ENCODE measurements around the gene FAM185A. TPM values are rescaled to one million over a fixed set of nuclear protein-coding genes. Genes with fewer than 3 reads are reported as not detected.
"Not testable (repeated sequence)": the region's sequence is repeated elsewhere in the genome, so short reads cannot be mapped to it uniquely, and the experiment has no call there.

FAM185A gene
- total RNA-seq, 1 donor from 2014 or later: 16.3 TPM

DNA sequence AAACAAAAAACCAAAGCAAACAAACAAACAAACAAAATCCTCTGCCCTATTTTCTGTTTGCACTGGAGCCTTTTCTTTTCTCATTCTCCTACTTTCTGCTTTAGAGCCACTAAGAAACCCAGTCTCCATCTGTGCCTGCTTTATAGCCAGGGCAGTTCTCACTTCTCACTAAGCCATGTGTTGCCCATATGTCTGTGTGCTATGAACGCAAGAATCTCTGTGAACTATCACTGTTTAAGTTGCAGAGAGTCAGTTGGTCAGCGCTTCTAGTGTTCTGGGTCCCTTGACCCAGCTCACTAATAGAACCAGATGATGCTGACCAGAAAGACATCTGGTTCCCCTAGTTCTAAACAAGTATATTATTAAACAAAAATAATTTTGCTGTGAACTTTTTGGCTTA lies 81.4 kb downstream of the FAM185A start:
- DNase-seq: peak; percentile 42

DNA sequence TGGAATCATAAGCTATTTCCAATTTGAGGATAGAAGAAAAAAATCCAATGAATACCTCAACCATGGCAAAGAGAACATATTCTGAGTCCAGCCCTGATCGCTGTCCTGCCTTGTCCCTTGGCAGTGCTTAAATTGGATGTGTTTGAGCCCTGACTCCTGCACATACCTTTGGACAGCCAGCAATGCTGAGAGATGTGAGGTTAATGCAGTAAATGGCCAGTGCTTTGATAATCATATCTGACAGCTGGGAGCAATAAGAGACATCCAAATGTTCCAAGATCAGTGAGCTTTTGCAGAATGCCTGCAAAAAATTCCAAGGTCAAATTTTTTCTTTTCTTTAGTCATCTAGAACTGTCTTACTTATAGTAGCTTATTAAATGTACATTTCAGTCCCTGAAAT lies 83.9 kb downstream of the FAM185A start:
- DNase-seq: peak; percentile 16

DNA sequence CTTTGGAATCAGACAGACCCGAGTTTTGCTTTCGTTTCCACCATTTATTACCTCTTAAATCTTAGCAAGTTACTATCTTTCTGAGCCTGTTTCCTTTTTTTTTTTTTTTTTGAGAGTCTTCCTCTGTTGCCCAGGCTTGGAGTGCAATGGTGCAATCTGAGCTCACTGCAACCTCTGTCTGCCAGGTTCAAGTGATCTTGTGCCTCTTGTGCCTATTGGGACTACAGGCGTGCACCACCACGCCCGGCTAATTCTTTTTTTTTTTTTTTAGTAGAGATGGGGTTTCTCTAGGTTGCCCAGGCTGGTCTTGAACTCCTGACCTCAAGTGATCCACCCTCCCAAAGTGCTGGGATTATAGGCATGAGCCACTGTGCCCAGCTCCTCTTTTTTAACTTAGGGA lies 84.5 kb downstream of the FAM185A start:
- no peak for DNase-seq

DNA sequence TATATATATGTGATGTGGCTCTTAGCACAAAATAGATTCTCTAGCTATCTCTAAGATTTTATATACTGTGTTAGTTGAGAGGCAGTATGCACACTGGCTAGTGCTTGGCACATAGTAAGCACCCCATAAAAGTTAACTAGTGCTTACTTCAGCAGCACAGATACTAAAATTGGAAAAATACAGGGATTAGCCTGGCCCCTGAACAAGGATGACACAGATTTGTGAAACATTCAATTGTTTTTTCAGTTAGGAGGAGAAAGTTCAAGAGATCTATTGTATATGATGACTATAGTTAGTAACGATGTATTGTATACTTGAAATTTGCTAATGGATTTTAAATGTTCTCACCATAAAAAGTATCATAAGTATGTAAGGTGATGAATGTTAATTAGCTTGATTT lies 85.7 kb downstream of the FAM185A start:
- no peak for DNase-seq

DNA sequence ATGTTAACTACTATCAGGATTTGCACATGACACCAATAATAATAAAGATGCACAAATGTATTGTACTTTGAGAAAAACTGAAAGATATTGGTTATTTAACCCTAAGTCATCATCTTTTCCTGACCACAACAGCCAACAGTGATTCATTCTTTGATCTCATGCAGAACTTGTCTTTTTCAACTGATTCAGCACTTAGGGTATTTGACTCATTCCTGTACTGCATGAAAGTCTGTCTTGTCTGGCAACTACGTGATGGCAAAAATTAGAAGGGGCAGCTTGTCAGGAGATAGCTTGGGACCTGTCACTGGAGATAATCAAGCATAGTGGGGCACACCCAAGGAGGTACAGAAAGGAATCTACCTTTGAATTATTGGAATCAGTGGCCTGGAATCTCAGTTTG lies 86.2 kb downstream of the FAM185A start:
- no peak for DNase-seq

DNA sequence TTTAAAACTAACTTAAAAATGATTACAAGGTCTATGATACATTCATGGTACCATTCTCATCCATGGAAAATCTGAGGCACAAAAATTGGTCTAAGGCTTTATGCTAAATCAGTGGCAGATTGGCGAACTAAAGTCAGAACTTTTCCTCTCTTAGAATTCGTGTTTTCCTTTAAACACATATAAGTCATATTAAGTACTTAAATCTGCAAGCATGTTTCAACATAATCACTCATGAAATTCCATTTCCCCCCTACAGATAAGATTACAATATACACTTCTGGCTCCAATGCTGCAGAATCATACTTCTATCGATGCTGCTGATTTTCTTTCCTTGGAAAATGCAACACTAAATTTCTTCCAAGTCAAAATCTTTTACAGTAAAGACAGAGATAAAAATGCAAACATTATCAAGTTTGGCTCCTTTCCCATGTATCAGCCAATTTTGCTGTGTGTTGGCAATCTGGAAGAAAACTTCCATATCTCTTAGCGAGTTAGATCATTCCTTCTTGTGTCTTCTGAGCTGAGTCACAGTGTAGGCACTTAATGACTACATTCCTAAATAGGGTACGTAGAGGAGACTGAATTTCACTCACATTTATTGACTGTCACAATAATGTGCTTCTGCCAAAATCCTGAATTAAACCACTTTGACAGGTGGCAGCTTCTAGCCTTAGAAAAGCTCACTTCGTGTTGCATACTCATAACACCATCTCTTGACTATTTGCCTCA lies 87.6 kb downstream of the FAM185A start:
- DNase-seq: peak; percentile 75

DNA sequence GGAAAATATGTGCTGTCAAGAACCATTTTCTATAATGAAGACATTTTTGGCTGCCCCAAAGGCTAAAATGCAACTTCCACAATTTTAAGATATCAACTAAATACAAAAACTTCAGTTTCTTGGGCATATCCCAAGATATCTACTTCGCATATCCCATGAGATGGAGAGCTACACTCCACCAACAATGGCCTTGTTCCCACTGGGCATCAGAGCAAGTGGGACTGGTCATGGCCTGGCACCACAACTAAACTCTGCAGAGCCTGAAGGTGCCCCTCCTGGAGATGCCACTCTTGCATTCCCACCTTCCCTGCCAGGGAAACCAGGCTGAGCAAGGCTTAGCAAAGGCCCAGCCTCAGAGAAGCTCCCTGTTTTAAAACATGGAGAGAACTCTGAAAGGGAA lies 88.2 kb downstream of the FAM185A start:
- DNase-seq: no peak

DNA sequence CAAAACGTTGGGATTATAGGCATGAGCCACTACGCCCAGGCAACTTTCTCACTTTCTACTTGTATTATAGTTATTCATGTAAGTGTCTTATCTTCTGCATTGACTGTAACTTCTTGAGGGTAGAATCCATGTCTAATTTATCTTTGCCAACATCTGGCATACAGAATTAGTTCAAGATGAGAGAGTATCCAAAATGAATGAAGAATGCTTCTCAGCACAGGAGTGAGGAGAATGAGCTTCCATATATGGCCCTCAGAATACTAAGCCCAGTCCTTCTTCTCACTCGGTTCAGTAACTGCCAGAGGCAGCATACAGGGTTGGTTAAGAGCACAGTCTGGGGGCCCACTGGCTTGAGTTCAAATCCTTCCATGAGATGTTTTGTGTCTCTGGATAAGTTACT lies 89.0 kb downstream of the FAM185A start:
- DNase-seq: no peak

DNA sequence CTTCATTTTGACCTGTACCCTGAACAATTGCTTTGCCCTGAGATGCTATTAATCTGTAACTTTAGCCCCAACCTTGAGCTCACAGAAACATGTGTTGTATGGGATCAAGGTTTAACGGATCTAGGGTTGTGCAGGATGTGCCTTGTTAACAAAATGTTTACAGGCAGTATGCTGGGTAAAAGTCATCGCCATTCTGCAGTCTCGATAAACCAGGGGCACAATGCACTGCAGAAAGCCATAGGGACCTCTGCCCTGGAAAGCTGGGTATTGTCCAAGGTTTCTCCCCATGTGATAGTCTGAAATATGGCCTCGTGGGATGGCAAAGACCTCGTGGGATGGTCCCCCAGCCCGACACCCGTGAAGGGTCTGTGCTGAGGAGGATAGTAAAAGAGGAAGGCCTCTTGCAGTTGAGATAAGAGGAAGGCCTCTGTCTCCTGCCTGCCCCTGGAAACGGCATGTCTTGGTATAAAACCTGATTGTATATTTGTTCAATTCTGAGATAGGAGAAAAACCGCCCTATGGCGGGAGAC lies 89.8 kb downstream of the FAM185A start:
- not testable (repeated sequence) for DNase-seq

DNA sequence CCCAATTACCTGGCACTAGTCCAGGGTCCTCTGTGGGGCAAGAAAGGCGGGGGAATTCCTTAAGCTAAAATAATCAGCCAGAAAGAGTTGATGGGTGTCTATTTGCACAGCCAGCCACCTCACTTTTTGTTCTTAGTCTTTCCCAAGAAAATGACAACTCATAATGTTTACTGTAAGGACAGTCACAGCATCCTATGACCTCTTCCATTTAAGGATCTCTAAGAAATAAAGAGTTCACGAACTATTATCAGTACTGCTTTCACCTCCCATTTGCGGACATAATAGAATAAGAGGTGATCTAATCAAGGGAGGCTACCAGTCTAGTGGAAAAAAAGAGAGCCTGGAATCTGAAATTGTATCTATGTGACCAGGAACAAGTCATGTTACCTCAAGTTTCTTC lies 91.6 kb downstream of the FAM185A start:
- no peak for DNase-seq

DNA sequence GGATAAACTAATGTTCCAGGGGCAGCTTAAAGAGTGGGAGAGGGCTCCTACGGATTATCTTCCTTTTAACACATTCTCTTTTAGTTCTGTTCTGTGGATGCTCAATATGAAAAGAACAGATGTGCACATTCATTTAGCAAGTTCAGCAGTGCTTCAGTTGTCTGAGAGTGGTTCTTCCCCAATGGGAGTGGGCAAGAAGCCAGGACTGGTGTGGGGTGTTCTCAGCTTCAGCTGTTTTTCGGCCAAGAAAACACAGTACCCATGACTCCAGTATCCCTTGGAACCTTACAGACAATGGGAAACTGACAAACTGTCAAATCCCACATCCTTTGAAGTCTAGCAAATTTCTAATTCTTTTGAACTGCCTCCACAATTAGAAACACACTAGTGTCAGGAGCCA lies 92.5 kb downstream of the FAM185A start:
- DNase-seq: peak; percentile 87

DNA sequence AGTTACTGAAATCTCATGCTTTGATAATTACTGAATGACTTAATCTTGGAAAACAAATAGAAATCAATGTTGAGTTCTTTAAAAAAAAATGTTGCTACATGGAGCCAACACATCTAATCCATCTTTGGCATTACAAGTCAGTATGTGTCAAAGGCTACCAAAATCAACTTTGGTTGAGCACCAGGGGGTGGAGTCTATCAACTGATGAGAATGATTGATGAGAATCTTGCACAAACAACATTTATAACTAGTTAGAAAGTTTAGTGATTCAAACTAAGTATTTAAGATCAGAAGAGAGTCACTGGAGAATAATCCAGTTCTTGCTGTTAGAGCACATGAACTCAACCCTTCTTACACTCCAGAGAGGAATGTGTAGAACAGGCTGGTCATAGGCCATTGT lies 93.5 kb downstream of the FAM185A start:
- DNase-seq: no peak

DNA sequence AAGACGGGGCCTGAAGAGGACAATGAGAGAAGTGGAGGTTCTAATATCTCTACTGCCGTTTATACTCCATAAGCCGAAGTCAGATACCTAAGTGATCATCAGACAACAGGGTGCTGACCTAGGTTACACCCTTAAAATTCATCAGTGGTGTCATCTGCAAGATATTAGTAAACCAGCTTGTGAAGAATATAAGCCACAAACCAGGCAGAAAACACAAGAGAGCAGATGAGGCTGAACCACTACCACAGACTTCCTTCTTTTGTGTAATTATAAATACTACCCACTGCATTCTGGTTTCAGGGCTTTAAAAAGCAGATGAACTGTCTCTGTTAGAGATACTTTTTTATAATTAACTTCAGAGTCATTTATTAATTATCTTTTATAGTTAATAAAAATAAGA lies 95.1 kb downstream of the FAM185A start:
- DNase-seq: no peak

DNA sequence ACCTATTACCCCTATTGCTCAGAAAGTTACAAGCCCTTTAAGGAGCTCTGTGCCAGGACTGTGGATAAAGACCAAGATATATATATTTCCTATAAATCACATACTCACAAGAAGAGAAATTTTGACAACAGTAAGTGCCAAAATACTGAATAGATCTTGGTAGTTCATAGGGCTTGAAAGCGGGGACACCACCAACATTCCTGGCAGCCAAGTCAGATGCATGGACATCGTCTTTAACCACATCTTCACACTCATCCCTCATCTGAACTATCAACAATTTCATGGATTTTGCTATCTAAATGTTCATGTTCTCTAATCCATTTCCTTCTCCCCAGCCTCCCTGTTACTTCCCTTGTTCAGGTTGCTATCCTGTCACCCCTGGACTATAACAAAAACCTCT lies 96.5 kb downstream of the FAM185A start:
- DNase-seq: no peak

DNA sequence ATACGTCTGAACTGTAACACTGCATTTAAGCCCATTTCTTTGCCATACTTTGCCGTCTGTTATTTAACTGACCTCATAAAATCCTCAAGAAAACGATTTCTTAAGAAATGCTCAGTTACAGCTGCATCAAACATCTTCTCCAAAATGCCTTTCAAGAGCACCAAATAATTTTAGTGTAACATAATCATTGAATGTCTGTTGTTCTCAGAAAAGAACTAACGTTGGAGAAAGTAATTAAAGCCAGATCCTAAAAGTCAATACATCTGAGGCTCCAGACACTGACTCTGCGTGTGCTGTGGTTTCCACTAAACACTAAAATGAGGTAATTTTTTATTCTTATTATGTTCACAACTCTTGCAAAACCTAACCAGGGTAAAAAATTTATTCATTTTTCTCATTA lies 100.3 kb downstream of the FAM185A start:
- DNase-seq: peak; percentile 70

DNA sequence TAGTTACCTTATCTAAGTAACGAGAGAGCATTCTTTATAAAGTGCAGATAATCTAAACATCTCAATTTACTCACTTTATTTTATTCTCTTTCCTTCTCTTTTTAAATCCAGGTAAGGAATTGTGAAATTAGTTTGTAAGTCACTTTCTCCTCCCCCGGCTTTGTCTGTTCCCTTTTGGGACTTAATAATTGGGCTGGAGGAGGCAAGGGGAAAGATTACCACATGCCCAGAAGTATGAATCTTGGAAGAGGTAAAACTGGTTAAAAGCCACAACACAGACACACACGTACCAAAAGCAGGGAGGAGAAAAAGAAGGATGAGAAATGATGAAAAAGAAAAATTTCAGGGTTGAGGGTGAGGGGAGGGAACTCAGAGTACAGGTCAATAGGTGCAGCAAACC lies 100.7 kb downstream of the FAM185A start:
- DNase-seq: no peak

DNA sequence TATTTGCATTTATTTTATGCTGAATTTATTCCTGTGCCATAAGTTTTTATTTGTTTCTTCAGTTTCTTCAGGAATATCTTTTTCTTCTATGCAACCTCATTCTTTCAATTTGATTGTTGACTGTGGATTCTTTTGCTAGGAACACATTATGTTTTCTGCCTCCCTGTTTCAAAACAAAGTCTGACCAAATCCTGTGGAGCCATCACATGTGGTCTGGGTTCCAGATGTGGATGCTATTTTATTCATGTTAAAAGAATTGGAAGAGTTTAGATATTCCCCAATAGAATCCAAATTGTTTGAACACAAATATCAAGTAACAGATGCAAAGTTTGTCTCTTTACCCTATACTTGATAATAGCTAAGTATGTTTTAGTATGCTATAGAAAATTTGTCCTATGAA lies 107.2 kb downstream of the FAM185A start:
- no peak for DNase-seq

Small RNAs within 50 kb of the gene (small RNA-seq; reads per million reads assigned to genes)
- not detected for gene RNU6-1136P (ENCODE audit: low replicate concordance)

Other genes with a start within 250 kb of the FAM185A start
- gene RASA4B, start 231.2 kb upstream of the FAM185A start, total RNA-seq: 9.1 TPM
- gene UPK3BL2, start 205.3 kb upstream of the FAM185A start, total RNA-seq: 20.6 TPM
- gene SPDYE2, start 197.8 kb upstream of the FAM185A start, total RNA-seq: not detected
- 22.6 TPM for gene POLR2J3, start 176.4 kb upstream of the FAM185A start, total RNA-seq
- 37.1 TPM for gene RASA4, start 132.2 kb upstream of the FAM185A start, total RNA-seq
- 61.3 TPM for gene UPK3BL1, start 106.2 kb upstream of the FAM185A start, total RNA-seq
- not detected for gene SPDYE2B, start 98.7 kb upstream of the FAM185A start, total RNA-seq
- gene POLR2J2, start 77.3 kb upstream of the FAM185A start, total RNA-seq: 6.9 TPM
- 38.0 TPM for gene LRRC17, start 164.0 kb downstream of the FAM185A start, total RNA-seq

Data from tongue (tissue), 3 donors.